Cardiac fibroblast (primary cell): Measurements from ENCODE around the gene NASP.

Source experiments
- DNase-seq, 2 donors: peaks; one replicate each; pipeline versions ENCODE4 v3.0.0 to v3.0.0-alpha.2; 2010; ENCODE audit warnings: low read depth in 2 of 2
- H3K4me3 ChIP-seq, 2 donors: replicated peaks in 1 of 2; 1 replicate in 1 of 2; 2 replicates in 1 of 2; pipeline ENCODE4 v1.5.1; 2011; ENCODE audit warnings: low read depth in 2 of 2, low read length in 2 of 2, mild to moderate bottlenecking in 2 of 2, moderate library complexity in 1 of 2
- TF ChIP-seq, protein P1 (sequence below): IDR thresholded peaks from one replicate; pipeline ENCODE4 v1.5.1; 2011; ENCODE audit warnings: low read depth, mild to moderate bottlenecking, low read length, inconsistent platforms

The NASP gene

DNA sequence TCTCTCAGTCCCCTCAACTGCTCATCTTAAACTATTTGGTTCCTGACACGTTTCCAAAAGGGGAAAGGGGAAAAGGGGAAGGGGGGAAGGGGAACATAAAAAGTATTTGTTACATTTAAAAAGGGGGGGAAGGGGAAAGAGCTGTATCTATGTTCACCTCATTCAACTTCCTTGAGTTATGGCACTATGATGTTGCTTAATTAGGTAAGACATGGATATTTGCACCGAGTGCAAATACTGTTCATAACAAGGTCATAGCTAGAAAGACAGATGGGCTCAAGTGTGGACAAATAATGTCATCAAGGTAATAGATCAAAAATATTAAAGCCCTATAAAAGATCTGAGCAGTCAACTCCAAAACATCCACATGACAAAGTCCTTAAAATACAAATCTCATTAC lies 76.5 kb downstream of the NASP start:
- DNase-seq, result no peak
- TF ChIP-seq, protein P1, sequence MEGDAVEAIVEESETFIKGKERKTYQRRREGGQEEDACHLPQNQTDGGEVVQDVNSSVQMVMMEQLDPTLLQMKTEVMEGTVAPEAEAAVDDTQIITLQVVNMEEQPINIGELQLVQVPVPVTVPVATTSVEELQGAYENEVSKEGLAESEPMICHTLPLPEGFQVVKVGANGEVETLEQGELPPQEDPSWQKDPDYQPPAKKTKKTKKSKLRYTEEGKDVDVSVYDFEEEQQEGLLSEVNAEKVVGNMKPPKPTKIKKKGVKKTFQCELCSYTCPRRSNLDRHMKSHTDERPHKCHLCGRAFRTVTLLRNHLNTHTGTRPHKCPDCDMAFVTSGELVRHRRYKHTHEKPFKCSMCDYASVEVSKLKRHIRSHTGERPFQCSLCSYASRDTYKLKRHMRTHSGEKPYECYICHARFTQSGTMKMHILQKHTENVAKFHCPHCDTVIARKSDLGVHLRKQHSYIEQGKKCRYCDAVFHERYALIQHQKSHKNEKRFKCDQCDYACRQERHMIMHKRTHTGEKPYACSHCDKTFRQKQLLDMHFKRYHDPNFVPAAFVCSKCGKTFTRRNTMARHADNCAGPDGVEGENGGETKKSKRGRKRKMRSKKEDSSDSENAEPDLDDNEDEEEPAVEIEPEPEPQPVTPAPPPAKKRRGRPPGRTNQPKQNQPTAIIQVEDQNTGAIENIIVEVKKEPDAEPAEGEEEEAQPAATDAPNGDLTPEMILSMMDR, result no peak
- H3K4me3 ChIP-seq, result no peak overlapping the region

DNA sequence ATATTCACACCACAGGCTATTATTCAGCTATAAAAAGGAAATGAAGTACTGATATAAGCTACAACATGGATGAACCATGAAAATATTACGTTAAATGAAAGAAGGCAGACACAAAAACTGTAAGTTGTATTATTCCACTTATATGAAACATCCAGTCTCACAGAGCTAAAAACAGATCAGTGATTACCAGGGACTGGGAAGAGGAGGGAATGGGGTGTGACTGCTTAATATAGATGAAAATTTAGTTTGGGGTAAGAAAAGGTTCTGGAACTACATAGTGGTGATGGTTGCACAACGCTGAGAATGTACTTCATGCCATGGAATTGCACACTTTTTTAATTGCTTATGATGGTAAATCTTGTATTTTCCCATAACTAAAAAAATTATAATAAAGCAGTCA lies 83.0 kb downstream of the NASP start:
- TF ChIP-seq, protein P1, result no peak
- H3K4me3 ChIP-seq, result no peak overlapping the region
- no peak for DNase-seq

DNA sequence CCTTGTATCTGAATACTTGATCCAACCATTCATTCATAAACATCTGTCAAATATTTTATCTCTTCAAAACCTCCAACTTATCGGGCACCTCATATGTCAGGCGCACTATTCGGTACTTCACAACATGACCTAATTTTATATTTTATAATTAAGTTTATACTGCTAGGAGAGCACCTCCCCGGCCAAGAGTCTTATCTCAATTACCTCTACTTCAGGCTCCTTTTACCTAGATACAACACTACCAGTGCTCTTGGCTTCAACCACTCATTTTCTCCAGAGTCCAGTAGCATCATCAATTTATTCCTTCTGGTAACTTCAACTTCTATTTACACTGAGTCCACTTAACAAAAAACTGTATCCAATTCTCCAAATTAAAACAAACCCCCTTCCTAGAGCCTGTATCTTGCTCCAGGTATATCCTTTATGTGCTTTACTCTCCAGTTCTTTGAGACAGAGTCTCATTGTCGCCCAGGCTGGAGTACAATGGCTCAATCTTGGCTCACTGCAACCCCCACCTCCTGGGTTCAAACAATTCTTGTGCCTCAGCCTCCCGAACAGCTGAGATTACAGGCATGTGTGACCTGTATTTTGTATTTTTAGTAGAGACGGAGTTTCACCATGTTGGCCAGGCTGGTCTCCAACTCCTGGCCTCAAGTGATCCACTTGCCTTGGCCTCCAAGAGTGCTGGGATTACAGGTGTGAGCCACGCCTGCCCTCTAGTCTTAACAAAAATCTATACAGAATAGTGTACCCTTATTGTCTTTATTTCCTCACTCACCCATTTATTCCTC lies 83.7 kb downstream of the NASP start:
- DNase-seq, result no peak
- H3K4me3 ChIP-seq, result no peak overlapping the region
- TF ChIP-seq, protein P1, result no peak
